ENCODE measurements around the gene OBSCN.

OBSCN gene

DNA sequence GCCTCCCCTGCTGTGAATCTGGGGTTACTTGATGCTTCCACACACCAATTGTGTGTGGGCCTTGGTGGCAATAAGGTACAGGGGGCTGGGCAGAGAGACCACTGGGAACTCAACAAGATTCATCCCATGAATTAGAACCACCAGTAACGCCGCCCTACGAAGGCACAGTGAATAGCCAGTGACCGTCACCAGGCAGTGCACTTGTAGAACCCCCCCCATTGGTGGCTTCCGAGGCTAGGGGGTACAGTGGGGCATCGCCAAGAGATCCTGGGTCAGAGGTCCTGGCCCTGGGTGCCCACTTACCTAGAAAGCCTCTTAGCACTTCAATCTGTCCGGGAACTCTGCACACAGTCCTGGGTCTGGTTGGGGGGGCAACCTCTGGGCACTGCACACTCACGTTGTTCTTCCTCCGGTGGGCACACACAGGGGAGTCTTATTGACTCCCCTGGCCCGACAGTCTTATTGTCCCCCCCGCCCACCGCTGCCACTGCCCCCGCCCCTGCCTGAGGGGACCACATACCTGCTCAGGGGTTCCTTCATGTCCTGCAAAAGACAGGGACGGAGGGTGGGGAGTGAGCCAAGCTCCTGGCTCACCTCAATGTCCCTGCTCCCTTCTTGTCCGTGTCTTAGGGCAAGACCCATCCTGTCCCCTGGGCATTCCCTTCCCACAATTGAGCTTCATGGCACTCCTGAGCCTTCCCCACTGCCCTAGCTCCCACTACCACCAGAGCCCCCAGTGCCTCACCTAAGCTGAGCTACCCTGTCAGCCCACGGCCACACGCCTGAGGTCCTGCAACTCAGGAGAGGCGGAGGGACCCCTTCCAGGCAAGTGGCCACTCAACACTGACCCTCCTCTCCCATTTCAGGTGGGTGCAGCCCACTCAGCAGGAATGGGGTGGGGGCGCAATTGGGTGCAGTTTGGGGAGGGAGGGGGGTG lies 201.3 kb downstream of the OBSCN start:
- TF ChIP-seq CTCF (IDR thresholded peaks at IDR 0.05; ENCODE audit: low read depth, low read length, missing control alignments) = no peak
- no peak overlapping the region for H3K4me3 ChIP-seq (replicated peaks; ENCODE audit: low read depth, low read length)
- no peak for DNase-seq (ENCODE audit: extremely low read depth, low read depth)

GRCh38 chr1:228410015-228410414 lies 202.2 kb downstream of the OBSCN start:
- no peak overlapping the region for H3K4me3 ChIP-seq (replicated peaks; ENCODE audit: low read depth, low read length)
- DNase-seq (ENCODE audit: extremely low read depth, low read depth) = no peak
- no peak for TF ChIP-seq CTCF (IDR thresholded peaks at IDR 0.05; ENCODE audit: low read depth, low read length, missing control alignments)

GRCh38 chr1:228410671-228411070 lies 202.8 kb downstream of the OBSCN start:
- H3K4me3 ChIP-seq (replicated peaks; ENCODE audit: low read depth, low read length) = no peak overlapping the region
- TF ChIP-seq CTCF (IDR thresholded peaks at IDR 0.05; ENCODE audit: low read depth, low read length, missing control alignments) = no peak
- no peak for DNase-seq (ENCODE audit: extremely low read depth, low read depth)

- no peak overlapping the region for H3K4me3 ChIP-seq (replicated peaks; ENCODE audit: low read depth, low read length)
- no peak for TF ChIP-seq CTCF (IDR thresholded peaks at IDR 0.05; ENCODE audit: low read depth, low read length, missing control alignments)
- no peak for DNase-seq (ENCODE audit: extremely low read depth, low read depth)
Observed at GRCh38 chr1:228411121-228411520, 203.3 kb downstream of the OBSCN start.

- no peak for TF ChIP-seq CTCF (IDR thresholded peaks at IDR 0.05; ENCODE audit: low read depth, low read length, missing control alignments)
- no peak for DNase-seq (ENCODE audit: extremely low read depth, low read depth)
- no peak overlapping the region for H3K4me3 ChIP-seq (replicated peaks; ENCODE audit: low read depth, low read length)
Observed at GRCh38 chr1:228411548-228412430, 203.9 kb downstream of the OBSCN start.

GRCh38 chr1:228413241-228414010 lies 205.6 kb downstream of the OBSCN start:
- TF ChIP-seq CTCF (IDR thresholded peaks at IDR 0.05; ENCODE audit: low read depth, low read length, missing control alignments) = no peak
- no peak for DNase-seq (ENCODE audit: extremely low read depth, low read depth)
- no peak overlapping the region for H3K4me3 ChIP-seq (replicated peaks; ENCODE audit: low read depth, low read length)

All from HFF-Myc (cell line).